Measurements from ENCODE around the gene SPINT2.
"Not testable (repeated sequence)": the region's sequence is repeated elsewhere in the genome, so short reads cannot be mapped to it uniquely, and the experiment has no call there.

Gene SPINT2, protein sequence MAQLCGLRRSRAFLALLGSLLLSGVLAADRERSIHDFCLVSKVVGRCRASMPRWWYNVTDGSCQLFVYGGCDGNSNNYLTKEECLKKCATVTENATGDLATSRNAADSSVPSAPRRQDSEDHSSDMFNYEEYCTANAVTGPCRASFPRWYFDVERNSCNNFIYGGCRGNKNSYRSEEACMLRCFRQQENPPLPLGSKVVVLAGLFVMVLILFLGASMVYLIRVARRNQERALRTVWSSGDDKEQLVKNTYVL

DNA sequence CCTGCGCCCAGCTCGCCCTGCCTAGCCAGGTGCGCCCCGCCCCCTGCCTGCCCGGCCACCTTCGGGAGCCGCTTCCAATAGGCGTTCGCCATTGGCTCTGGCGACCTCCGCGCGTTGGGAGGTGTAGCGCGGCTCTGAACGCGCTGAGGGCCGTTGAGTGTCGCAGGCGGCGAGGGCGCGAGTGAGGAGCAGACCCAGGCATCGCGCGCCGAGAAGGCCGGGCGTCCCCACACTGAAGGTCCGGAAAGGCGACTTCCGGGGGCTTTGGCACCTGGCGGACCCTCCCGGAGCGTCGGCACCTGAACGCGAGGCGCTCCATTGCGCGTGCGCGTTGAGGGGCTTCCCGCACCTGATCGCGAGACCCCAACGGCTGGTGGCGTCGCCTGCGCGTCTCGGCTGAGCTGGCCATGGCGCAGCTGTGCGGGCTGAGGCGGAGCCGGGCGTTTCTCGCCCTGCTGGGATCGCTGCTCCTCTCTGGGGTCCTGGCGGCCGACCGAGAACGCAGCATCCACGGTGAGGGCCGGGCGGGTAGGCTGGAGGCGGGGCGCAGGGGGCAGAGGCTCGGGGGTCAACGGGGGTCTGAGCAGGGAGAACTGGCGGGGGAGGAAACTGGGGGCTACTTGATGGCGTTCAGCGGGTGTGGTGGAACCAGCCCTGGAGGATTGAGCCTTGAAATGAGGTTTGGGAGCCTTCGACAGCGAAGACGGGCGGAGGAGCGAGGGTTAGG, at the start of gene SPINT2:
Gene SPINT2 (plus strand): TSS at position 88 of the 727 bp plus-strand sequence. CDS start 320 bp downstream, at position 408.
- peak; percentile 13 for DNase-seq

DNA sequence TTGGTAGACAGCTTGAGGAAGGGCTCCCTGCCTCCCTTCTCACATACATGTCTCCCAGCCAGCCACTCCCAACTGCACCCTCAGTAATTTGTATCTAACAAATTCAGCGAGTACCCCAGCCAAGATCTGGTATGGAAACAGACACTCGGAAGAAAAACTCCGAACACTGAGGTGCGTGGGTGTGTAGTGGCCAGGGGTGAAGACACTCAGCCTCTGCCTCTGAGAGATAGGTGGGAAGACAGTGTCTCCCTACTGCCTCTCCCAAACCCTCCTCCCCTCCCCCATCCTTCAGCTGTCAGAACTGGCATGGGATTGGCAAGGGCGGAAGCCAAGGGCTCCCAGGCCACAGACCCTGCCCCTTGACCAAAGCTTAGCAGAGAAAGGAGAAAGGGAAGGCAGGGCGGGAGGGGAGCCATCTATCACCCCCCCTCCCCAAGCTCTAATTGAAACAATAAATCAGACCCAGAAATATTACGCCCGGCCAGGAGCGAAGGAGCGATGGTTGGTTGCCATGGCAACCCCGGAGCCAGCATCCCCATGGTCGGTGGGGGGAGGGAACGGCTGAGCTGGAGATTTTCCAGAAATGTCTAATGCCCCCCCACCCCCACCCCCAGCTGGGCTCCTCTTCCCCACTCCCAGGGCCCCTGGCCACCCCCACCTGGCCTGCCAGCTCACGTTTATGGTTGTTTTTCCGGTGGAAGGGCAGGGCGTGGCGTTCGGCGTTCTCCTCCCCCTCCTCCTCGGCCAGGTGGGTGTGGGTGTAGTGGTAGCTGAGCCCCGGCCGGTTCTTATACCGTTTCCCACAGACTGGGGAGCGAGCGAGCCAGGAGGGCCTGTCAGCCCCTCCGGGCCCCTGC, 47.4 kb upstream of the SPINT2 start:
- DNase-seq, result no peak

DNA sequence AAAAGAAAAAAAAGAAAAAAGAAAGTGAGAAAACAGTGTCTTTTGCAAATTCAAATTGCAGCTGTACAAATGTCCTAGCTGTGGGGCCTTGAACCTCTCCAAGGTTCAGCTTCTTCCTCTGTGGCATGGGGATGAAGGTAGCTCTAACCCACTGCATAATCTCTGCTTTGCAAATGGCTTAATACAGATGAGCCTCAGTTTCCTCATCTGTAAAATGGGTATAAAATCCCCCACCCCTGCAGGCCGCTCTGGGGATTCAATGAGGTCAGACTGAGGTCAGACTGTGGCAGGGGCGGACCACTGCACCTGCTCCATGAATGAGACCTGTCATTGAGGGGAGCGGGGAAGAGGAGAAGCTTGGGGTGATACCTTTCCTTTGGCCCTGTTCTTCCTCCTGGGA, 46.2 kb upstream of the SPINT2 start:
- no peak for DNase-seq

DNA sequence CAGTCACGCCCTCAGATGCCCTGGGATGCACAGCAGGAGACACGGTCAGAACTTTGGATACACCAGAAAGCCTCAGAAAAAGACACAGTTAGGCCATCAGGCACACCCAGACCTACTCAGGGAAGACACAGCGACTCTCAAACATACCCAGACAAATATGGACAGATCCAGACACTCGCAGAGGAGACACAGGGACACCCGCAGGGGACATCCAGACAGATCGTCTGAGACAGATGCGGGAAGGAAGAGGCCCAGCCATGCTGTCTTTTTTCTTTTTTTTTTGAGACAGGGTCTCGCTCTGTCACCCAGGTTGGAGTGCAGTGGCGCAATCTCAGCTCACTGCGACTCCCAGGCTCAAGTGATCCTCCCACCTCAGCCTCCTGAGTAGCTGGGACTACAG, 45.2 kb upstream of the SPINT2 start:
- DNase-seq, result no peak

GRCh38 chr19:38221421-38221820, 43.0 kb upstream of the SPINT2 start:
- no peak for DNase-seq

- DNase-seq, result no peak
These were observed 42.2 kb upstream of the SPINT2 start for GRCh38 chr19:38221919-38222830.

GRCh38 chr19:38223119-38223523, 41.3 kb upstream of the SPINT2 start:
- DNase-seq, result no peak

GRCh38 chr19:38223617-38224013, 40.8 kb upstream of the SPINT2 start:
- no peak for DNase-seq

DNA sequence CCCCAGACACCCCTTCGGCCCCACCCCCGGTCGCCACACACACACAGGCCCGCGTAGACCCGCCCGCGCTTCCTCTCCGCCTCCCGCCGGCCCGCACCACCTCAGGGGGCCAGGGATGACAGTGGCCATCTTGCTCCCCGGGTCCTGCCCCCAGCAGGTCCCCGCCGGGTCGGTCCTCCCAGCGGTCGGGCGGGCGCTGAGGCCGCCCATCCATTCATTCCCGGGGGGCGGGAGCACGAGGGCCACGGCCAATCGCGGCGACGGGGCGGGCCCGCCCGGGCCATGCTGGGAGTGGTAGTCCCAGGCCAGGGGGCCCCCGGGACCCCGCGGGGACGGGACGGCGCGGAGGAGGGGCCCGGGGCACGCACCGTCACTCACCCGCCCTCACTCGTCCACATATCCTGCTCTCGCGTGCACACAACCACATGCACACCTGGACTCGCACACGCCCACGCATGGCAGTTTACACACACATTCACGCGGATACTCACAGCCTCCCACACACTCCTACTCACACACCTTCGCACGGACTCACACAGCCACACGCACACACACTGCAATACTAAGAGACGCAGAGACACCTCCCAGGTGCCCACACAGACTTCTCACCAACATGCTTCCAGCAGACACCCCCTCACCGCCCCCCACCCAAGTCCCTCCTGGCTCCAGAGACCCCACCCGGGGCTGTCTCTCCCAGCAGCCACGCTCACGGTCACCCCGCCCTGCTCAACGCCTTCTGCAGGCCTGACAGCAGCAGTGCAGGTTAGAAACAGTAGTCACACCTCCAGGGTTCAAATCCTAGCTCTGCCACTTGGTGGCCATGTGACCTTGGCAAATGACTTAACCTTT, 40.1 kb upstream of the SPINT2 start, which contains the start of gene DPF1:
Gene DPF1 (minus strand): TSS at position 209 of the 849 bp plus-strand sequence. CDS start 80 bp downstream, at position 129.
- peak; percentile 52 for DNase-seq

GRCh38 chr19:38224863-38225218, 39.5 kb upstream of the SPINT2 start:
- DNase-seq, result not testable (repeated sequence)

DNA sequence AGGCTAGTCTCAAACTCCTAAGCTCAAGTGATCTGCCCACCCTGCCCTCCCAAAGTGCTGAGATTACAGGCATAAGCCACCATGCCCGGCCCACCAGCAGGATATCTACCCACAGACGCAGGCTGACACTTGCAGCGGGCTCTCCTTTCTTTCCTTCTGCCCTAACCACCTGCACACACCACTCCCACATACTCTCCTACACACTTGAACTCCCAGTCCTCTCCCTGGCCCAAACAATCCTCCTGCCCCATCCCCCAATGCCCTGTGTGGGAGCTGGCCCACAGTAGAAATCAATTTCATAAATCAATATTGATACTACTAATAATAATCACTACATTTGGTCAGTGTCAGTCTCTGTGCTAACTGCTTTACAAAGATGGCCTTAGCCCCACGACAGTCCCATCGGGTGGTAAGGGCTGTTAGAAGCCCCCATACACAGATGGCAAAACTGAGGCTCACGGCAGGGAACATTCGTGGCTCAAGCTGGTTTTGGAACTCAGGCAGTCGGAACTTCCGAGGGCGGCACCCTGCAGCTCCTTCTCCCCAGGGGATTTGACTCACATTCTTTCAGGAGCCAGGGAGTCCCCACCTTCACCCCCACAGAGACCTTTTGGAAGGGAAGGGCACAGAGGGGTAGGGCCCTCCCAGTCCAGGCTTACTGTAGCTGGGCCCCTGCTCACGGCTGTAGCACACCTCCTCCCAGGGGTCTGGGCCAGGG, 36.9 kb upstream of the SPINT2 start:
- DNase-seq, result no peak

GRCh38 chr19:38228005-38228377, 36.4 kb upstream of the SPINT2 start:
- DNase-seq, result no peak

DNA sequence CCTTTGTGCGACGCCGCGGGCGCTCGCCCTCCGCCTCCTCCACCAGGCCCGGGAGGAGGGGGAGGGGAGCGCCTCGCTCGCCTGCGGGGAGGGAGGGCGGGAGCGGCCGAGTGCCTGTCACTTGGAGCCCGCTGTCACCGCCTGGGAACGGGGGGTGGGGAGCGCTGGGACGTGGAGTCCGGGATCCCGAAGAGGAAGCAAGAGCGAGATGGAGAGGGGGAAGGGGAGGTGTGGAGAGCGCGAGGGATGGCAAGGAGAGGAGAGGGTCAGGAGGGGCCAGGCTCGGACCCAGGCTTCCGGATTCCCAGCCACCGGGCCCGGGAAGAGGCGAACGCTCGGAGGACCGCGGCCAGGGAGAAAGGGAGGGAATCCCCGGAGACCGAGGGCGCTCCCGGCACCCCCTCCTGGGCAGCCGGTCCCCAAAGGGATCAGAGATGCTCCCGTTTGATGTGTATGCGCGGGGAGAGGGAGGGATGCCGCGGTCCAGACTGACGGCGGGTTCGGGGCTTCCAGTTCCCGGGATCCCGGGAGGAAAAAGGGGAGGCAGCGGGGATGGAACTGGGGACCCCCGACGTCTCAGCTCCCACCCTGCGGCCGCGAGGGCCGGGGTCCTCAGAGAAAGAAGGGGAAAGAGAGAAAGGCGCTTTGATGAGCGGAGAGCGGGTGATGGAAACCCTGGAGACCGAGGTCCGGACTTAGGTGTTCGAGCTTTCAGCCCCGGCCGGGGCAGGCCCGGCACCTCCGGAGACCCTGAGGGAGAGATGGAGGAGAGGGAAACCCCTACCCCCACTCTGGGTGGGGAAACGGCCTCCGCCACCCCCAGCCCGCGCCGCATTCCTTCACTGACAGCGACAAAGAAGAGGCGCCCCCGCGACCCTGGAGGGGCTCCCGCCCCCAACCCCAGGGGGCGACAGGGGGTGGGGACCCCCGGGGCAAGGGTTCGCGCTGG, 35.6 kb upstream of the SPINT2 start:
- DNase-seq, result no peak

DNA sequence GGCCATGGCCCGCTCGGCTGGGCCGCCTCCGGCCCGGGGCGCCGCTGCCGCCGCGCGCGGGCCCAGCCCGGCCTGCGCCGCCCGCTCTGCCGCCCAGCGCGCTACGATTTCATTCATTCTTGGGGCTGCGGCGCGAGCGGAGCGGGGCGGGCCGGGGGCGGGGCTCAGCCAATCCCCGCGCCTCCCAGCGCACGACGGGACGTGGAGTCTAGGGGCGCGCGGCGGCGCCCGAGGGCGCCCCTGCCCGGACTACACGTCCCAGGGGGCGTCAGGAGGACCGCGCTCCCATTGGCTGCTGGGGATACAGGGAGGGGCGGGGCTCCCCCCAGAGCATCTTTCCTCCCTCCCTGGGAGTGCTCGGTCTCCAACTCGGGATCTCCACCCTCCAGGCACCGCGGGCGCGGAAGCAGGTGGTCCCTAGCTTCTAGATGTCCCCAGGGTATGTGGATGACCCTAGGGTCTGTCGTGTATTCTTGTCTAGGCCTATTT, 34.7 kb upstream of the SPINT2 start:
- peak; percentile 46 for DNase-seq

GRCh38 chr19:38230506-38231133, 33.8 kb upstream of the SPINT2 start:
- DNase-seq, result not testable (repeated sequence)

DNA sequence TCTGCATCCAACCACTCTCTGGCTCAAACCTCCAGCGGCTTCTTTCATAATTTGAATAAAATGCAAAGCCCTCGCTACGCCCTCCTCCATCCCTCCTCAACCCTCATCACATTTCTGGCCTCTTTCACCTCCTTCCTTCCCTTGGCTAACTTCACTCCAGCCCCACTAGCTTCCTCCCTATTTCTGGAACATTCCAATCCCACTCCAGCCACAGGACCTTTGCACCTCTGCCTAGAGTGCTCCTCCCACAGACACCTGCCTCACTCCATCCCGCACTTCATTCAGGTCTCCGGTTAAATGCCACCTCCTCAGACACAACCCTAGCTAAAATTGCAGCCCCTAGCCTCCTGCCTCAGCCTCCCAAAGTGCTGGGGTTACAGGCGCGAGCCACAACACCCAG, 32.5 kb upstream of the SPINT2 start:
- DNase-seq, result no peak

- DNase-seq, result peak; percentile 92
These were observed 30.6 kb upstream of the SPINT2 start for GRCh38 chr19:38233740-38234251.

GRCh38 chr19:38234615-38235014, 29.8 kb upstream of the SPINT2 start:
- no peak for DNase-seq

DNA sequence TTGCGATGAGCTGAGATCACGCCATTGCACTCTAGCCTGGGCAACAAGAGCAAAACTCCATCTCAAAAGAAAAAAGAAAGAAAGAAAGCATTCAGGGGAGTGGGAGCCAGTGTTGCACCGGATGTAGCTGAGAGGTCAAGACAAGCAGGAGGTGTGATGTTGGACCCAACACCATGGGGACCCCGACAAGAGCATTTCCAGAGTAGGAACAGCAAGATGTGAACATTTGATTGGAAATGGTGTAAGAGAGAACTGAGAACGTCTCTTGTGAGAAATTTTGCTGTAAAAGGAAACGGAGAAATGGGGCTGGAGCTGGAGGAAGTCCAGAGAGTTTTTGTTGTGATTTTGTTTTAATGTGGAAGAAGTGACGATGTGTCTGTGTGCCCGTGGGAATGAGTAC, 24.6 kb upstream of the SPINT2 start:
- DNase-seq, result no peak

Data from suppressor macrophage treated with lipopolysaccharide for 4 hours (primary cell).